NCI-H345 treated with DMSO at 0.1 percent for 48 hours (cell line): ENCODE measurements around the gene PLCB1.
A peak's percentile ranks its signal among the peaks of the same experiment; 100 is the strongest.
"Not testable (repeated sequence)": the region's sequence is repeated elsewhere in the genome, so short reads cannot be mapped to it uniquely, and the experiment has no call there.

Source experiments
- DNase-seq: peaks from one replicate; lab custom pipeline; 2025; ENCODE audit not compliant: unreplicated experiment; lab: John Stamatoyannopoulos, UW

The PLCB1 gene

DNA sequence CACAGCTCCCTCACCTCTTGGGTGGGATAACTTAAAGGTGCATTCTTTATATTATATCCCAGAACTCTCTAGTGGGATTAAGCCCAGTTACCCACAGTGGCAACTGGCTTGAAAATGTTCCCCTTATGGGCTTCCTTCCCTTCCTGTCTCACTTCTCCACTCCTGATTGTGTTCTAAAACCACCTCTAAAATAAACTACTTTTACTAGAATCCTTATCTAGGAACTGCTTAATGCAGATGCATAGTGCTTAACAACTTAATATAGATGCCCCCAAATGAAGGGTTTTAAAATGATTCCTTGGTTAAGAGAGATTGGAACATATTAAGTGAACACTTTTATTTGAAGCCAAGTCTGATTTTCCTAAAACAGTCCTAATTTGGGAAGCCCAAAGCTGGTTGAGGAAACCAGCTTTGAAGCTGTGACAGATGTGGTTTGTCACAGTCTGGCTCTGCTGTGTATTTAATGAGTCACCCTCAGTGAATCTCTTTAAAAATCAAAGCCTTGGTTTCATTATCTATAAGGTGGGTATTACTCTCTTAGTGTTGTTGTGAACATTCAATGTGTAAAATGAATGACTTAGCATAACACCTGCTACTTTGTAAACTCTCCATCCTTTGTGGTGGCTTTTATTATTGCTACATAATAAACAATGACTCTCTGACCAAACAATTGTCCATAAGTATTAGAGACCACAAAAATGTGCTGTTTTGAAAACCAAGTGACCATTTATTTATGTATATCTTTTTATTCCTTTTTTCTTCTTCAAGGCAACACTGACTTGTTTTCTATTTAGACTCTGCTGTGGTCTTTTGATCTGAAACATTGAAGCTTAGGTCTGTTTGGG lies 24.4 kb downstream of the PLCB1 start:
- DNase-seq = peak; percentile 73

DNA sequence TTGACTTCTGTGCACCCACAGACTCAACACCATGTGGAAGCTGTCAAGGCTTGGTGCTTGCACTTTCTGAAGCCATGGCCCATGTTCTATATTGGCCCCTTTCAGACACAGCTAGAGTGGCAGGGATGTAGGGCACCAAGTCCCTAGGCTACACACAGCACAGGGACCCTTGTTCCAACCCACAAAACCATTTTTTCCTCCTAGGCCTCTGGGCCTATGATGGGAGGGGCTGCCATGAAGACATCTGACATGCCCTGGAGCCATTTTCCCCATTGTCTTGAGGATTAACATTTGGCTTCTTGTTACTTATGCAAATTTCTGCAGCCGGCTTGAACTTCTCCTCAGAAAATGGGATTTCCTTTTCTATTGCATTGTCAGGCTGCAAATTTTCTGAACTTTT lies 27.2 kb downstream of the PLCB1 start:
- DNase-seq = not testable (repeated sequence)

DNA sequence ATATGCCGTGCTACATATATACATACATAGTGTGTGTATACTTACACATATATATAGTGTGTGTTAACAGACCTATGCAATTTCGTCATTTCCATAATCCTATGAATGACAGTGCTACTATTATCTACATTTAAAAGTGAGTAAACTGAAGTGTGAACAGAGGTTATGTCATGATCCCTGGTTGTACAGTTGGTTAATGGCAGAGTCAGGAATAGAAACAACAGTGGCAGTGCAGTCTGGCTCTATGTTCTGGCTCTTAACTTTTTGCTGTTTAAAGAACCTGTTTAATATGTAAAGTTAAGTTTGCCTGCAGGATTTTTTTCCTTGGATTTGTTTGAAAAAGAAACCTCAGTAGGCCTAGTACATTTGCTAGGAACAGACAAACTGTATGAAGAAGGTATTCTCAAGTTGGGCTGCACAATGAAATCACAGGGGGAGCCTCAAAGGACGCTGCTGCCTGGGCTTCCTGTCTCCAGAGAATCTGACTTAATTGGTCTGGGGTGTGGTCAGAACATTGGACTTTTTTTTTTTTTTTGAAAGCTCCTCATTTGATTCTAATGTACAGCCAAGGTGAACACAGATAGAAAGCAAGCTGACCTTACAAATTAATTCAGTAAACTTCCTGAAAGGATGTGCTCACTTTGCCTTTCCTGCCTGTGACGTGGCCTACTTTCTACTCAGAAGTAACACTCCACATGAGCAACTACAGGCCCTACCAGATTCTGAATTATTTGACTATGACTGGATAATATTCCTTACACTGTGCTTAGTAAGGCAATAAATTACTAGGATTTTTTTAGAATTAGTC lies 29.4 kb downstream of the PLCB1 start:
- no peak for DNase-seq

DNA sequence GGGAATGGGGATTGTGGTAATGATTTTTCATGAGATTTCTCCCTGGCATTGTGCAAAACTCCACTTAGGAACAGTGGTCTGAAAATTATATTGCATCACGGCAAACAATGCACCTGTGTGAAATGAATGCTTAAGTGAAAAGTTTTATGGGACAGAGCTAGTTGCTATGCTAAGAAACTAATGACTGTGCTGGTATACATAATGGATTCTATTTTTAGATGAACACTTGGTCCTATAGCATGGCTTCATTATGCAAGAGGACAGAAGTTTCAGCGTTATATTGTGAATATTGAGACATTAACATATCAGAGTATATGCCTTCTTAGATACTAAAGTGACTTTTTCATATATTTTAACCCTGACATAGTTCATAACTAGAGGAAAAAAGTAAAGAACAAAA lies 30.5 kb downstream of the PLCB1 start:
- no peak for DNase-seq

DNA sequence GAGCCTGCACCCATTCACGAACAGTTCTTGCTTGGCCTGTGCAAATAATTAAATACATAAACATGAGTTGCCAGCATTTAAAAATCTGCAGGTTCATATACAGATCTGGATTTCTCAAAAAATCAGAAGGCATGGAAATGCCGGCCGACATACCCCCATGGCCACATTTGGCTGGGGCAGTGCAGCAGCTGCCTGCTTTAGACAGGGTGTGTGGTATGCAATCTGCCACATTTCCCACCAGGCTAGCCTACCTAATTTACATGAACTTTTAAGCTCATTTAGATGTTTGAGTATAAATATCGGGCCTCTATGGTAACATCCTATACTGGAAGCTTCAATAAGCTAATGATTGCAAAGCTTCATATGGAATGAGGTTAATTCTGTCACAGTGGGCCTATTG lies 31.5 kb downstream of the PLCB1 start:
- no peak for DNase-seq

DNA sequence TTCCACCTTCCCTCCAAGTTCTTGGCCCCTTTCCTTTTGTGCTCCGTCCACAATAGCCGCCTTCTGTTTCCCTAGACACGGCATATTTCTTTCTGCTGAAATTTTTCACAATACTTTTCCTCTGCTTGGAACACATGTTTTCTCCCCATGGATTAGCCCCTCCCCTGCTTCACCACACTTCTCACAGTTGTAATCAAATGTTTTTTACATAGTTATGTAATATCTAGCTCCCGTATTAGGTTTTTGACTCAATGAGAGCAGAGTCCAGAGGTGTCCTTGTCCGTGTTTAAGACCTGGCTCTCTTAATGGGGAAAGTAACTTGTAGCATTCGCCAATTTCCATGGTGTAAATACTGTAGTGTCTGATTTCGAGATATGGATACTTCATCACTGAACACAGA lies 34.7 kb downstream of the PLCB1 start:
- DNase-seq = no peak

DNA sequence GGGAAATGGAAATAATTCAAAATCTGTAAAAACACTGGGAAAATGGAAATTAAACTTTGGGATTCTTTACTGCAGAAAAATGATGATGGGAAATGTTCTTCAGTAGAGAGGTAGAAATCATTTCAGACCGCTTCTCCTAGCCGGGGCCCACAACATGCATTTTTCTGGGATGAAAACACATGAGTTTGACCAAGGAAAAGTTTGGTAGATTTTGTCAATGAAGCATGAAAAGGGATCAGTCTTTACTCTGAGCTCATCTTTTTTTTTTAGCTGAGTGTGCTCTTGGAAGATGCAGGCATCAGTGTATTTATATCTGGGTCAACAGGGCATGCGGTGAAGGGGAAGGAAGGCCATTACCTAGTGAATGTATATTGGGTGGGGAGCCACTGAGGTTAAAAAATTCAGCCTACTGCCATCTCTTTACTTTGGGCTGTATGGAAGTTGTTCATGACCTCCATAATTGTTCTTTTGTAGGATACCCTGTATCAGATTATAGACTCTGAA lies 36.8 kb downstream of the PLCB1 start:
- DNase-seq = no peak

DNA sequence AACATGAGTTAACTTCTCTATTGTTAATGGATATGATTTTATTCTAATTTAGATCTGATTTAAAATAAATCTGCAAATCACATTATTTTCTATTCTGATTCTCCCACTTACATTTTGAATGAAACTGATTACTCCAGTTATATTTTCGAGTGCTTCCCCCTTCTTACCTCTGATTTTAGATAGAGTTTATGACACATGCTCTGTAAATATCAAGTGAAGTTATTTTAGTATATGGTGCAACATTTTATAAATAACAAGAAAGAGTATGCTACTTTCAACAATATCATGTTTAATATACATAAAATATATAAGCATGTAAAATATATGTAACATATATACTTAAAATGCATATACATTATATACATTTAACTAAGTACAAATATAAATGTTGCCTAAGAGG lies 38.9 kb downstream of the PLCB1 start:
- DNase-seq = no peak

DNA sequence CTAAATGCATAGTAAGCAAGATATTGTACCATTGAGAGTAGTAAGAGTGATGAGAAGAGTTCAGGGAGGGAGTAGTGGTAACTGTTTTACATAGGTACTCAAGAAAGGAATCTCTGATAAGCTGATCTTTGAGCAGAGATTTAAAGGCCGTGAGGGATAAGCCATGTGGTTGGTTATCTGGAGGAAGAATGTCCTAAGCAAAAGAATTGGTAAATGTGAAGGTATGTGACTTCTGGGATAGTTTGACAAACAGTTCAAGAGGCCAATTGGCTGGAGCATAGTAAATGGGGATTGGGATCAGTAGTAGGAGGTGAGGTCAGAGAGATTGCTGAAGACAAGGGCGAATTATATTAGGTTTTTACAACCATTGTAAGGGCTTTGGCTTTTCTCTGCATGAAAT lies 40.1 kb downstream of the PLCB1 start:
- DNase-seq = no peak

DNA sequence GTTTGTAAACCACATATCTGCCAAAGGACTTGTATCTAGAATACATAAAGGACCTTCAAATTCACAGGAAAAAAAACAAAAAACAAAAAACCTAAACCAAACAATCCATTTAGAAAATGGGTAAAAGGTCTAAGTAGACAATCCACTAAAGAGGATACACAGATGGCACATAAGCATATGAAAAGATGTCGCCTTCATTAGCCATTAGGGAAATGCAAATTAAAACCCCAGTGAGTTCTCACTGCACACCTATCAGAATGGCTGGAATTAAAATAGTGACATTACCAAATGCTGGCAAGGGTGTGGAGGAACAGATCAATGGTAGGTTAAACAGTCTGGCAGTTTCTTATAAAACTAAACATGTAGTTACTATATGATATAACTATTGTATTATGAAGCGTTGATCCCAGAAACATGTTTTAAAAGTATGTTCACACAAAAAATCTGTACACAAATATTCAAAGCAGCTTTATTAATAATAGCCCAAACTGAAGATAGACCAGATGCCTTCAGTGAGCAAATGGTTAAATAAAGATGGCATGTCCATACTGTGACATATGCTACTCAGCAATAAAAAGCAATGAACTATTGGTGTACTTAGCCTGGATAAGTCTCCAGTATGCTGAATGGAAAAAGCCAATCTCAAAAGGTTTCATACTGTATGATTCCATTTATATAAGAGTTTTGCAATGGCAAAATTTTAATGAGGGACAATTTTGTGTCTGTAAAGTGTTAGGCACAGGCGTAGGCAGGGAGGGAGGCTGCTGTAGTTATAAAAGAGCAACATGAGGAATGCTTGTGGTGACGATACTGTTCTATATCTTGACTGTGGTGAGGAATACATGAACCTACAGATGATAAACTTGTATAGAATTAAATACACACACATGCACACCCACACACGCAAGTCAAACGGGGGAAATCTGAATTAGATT lies 43.9 kb downstream of the PLCB1 start:
- DNase-seq = no peak

DNA sequence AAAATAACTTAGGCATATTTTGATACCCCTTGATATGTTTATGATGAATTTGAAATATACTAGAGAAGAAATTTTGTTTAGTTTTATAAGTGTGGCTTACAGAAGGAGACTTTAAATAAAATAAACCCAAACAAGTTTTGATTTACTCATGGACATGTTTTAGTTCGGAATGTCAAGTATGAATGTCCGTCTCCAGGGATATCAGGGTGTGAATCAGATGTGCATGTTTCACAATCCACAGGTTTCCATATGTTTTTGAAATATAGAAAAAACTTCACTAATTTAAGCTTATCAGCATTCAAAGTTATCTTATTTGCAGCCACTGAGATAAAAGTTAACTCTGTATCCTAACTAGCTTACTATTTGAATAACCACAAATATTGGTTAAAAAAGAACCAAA lies 51.5 kb downstream of the PLCB1 start:
- DNase-seq = no peak

DNA sequence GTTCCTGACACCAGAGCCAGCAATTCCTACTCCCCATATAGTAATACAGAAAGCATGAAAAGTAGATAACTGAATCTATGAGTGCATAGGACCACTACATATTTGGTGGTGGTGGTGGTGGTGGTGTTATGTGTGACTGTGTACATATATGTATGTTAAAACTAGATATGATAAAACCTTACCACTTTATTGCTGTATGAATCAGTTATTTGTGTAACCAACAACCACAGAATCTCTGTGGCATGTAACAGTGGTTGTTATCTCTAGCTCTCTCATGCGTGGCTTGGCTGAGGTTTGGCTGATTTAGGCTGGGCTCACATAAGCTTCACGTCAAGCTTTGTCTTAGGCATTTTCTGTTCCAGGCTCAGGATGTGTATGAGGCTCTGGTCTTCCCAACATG lies 55.7 kb downstream of the PLCB1 start:
- DNase-seq = no peak

DNA sequence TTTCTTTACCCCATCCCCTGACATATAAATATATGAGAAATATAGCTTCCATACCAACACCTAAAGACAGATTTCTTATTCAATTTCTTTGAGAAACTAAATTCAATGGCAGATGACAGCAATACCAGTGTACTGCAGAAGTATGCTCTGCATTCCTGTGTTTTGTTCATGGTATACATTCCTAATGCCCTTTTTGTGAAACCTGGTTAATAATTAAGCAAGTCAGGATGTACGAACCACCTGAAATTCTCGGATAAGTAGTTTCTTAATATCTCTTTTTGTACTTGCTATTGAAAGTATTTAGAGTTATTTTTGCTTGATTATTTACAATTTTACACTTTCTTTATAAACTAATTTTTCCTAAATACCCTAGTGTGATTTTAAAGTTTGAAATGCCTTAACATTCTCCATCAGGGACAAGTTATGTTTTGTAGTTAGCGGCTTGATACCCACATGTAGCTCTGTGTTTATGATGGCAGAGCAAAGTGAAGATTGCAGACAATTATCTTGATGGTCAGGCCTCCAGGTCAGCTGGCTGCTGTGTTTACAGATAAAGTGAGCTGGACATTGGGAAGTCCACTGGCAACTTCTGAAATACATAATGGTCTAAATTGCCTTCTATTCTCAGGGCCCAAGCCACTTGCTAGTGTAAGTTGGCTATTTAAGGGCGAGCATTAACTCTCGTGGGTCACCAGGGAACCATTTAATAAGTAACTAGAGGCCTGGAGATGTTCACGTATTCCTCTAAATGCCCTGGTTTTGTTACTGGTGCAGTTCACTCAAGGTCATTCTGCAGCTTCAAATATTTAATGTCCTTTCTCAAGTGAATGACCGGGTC lies 58.2 kb downstream of the PLCB1 start:
- DNase-seq = no peak

DNA sequence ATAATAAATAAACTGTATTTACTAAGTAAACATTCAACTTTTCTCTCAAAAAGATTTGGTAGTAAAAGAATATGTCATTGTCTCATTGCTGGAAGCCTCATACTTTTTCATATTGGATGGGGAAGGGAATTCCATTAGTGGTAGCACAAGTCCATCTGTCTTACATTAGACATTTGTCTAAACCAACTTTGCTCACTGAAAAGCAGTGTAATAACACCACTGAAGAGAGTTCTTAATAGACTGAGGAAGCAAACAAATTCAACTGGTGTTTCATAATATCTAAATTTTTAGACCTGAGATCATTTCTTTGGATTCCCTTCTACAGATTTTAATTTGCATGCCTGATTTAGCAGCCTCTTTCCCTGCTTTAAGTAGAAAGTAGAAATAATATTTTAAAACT lies 62.7 kb downstream of the PLCB1 start:
- DNase-seq = no peak

DNA sequence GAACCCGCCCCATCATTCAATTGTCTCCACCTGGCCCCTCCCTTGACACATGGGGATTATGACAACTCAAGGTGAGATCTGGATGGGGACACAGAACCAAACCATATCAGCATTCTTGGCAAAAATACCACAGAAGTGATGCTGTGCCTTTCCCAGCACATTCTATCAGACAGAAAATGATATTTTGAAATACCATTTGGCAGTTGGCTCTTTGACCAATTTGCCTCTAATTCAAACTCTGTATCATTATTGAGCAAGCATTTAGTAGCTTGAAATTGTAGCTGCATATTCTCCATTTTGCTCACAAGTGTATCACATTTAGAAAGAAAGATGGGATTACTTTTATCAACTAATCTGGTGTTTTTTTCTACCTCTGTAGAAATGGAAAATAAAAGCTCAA lies 64.0 kb downstream of the PLCB1 start:
- no peak for DNase-seq

DNA sequence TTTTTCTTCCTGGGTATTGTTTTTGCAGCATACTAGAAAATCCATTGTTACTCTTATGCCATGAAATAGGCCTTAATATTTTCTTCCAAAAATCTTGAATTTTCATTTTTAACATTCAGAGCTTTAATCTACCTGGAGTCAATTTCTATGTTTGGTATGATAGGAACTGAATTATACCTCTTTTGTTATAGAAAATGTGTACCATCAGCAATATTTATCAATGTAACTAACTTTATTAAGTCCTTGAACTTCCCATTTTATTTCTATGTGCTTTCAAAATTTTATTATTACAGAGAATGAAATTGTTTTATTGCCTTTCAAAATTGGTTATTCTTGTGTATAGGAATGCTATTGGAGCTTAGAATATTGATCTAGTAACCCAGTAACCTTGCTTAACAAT lies 68.2 kb downstream of the PLCB1 start:
- DNase-seq = no peak

DNA sequence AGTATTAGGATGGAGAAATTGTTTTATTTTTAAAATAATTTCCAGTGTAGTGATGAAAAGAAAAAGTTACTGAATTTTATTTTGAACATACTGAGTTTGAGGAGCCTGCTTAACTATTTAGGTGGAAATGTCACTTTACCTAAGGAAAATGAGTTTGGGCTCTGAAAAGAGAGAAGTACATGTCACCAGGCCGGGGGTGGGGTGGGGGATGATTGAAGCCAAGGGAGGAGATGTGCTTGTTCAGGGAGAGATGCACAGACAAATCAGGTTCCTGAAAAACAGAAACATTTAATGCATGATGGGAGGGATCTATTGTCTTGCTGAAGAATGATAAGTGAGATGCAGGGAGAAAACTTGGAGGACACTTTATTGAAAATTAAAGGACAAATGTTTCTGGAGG lies 71.3 kb downstream of the PLCB1 start:
- no peak for DNase-seq

DNA sequence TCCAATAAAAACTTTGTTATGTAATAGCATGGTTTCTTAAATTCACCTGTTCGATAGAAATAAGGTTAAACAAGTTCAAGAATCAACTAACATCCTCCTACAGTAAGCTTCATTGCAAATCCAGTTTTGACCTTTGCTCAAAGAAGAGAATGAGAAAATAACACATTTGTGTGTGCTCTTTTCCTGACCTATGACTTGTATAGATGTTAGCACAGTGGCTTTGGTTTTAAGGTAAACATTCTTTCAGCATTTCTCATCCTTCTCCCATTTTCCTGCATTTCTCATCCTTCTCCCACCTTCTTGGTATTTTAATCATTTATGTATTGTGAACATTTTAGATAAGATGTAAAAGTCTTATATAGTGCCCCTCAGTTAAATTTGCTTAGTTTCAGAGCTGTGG lies 73.9 kb downstream of the PLCB1 start:
- no peak for DNase-seq

DNA sequence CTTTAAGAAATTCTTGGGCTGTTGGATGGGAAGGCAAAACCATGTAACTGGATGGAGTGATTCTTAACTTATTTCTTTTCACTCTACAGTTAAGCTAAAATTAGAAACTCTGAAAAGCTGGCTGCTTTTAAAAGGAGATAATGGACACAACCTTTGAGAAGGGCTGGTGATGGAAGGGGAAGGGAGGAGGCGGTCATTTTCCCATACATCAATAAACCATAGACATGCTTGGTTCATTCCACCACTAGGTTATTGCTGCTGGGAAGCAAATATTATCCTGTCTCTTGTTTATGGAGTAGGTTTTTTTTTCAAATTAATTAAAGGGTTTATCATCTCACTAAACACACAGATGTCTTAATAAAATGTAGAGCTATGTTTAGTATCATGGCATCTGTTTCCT lies 76.2 kb downstream of the PLCB1 start:
- DNase-seq = no peak

DNA sequence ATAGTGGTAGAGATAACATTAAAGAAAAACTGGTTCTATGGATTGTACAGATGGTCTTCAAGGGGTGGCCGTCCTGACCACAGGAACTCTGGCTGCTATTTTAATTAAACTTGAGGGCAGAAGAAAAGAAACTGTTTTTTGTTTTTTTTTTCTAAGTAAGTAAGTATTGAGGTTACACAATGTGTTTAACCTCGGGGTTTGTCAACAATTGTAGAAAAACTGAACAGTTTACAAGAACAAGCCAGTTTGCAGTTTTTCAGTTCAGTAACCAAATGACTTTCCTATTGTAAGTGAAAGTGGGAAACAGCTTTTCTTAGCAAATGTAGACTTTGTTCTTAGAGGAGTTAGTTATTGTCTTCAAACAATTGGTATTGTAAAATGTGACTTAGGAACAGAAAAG lies 77.0 kb downstream of the PLCB1 start:
- no peak for DNase-seq
